ENCODE measurements around the gene PODN. TPM values are rescaled to one million over a fixed set of nuclear protein-coding genes. Genes with fewer than 3 reads are reported as not detected.

The PODN gene
- 10 to 100 TPM; 28.6 to 84.9 TPM for total RNA-seq
- long read RNA-seq, transcript PODN-201 (11 exons, 3,010 nt) = major isoform, 5 of 14 reads
- long read RNA-seq, partial matches to known transcripts = 5 of 14 reads
- long read RNA-seq, other reads (novel, unspliced or antisense) = 4 of 14 reads

- DNase-seq (peak; percentile 56), ATAC-seq (peak; percentile 49 to 65)
- intact Hi-C loops (cut with DNase I) = no loop called here
Measured at GRCh38 chr1:53061859-53062707, at the start of gene PODN. Gene PODN (plus strand): TSS chr1:53062213. CDS start chr1:53069856, 7,643 bp downstream.

- DNase-seq (peak; percentile 73), ATAC-seq (peak; percentile 97 to 99)
- intact Hi-C loops (cut with DNase I) = no loop called here
Measured at GRCh38 chr1:53014791-53015507, 47.1 kb upstream of the PODN start.

- intact Hi-C loops (cut with DNase I) = no loop called here
- DNase-seq = no peak
- no peak for ATAC-seq
Measured at GRCh38 chr1:53015508-53015860, 46.5 kb upstream of the PODN start.

GRCh38 chr1:53016705-53017104, 45.3 kb upstream of the PODN start:
- no peak for ATAC-seq

GRCh38 chr1:53020588-53020987, 41.4 kb upstream of the PODN start:
- no peak for DNase-seq

More at GRCh38 chr1:53016705-53017104, 45.3 kb upstream of the PODN start:
- intact Hi-C loops (cut with DNase I) = no loop called here
- no peak for DNase-seq

GRCh38 chr1:53022179-53022578, 39.8 kb upstream of the PODN start:
- DNase-seq (no peak), ATAC-seq (no peak)
- intact Hi-C loops (cut with DNase I) = no loop called here

More at GRCh38 chr1:53020588-53020987, 41.4 kb upstream of the PODN start:
- no peak for ATAC-seq
- intact Hi-C loops (cut with DNase I) = no loop called here

- ATAC-seq (no peak), DNase-seq (no peak)
- intact Hi-C loops (cut with DNase I) = no loop called here
Measured at GRCh38 chr1:53023546-53023945, 38.5 kb upstream of the PODN start.

- ATAC-seq (no peak), DNase-seq (no peak)
- intact Hi-C loops (cut with DNase I) = loop anchor here in 1 of 2 donors (2.0 kb wide), 1 partner anchor 25 kb away; no protein-coding TSS in a partner anchor
Measured at GRCh38 chr1:53024117-53024516, 37.9 kb upstream of the PODN start.

- DNase-seq (peak; percentile 69), ATAC-seq (peak; percentile 94)
- intact Hi-C loops (cut with DNase I) = loop anchor here in 1 of 2 donors (2.0 kb wide), 1 partner anchor 24 kb away; no protein-coding TSS in a partner anchor
Measured at GRCh38 chr1:53025034-53025768, 36.8 kb upstream of the PODN start.

- intact Hi-C loops (cut with DNase I) = loop anchor here in 1 of 2 donors (2.0 kb wide), 1 partner anchor 23 kb away; no protein-coding TSS in a partner anchor
- no peak for DNase-seq
- peak; percentile 21 to 27 for ATAC-seq
Measured at GRCh38 chr1:53025769-53026112, 36.3 kb upstream of the PODN start.

- intact Hi-C loops (cut with DNase I) = no loop called here
- ATAC-seq (no peak), DNase-seq (no peak)
Measured at GRCh38 chr1:53026254-53026653, 35.8 kb upstream of the PODN start.

GRCh38 chr1:53031732-53032131, 30.3 kb upstream of the PODN start:
- DNase-seq (no peak), ATAC-seq (no peak)
- intact Hi-C loops (cut with DNase I) = no loop called here

GRCh38 chr1:53037159-53037558, 24.9 kb upstream of the PODN start:
- intact Hi-C loops (cut with DNase I) = no loop called here
- DNase-seq (no peak), ATAC-seq (no peak)

- ATAC-seq = peak in 1 of 2 donors; percentile 44
- no peak for DNase-seq
- intact Hi-C loops (cut with DNase I) = no loop called here
Measured at GRCh38 chr1:53038566-53038965, 23.4 kb upstream of the PODN start.

- DNase-seq (no peak), ATAC-seq (no peak)
- intact Hi-C loops (cut with DNase I) = loop anchor here in 1 of 2 donors (10.0 kb wide), 1 partner anchor 118 kb away; the partner anchor contains the start of genes ECHDC2 and SCP2
Measured at GRCh38 chr1:53043271-53043670, 18.7 kb upstream of the PODN start.

GRCh38 chr1:53044926-53045325, 17.1 kb upstream of the PODN start:
- no peak for ATAC-seq
- intact Hi-C loops (cut with DNase I) = loop anchor here in 1 of 2 donors (10.0 kb wide), 1 partner anchor 120 kb away; the partner anchor contains the start of genes ECHDC2 and SCP2
- DNase-seq = no peak

GRCh38 chr1:53046930-53047329, 15.1 kb upstream of the PODN start:
- ATAC-seq = peak; percentile 64 to 70
- peak; percentile 46 for DNase-seq
- intact Hi-C loops (cut with DNase I) = loop anchor here in 1 of 2 donors (10.0 kb wide), 1 partner anchor 122 kb away; the partner anchor contains the start of genes ECHDC2 and SCP2

- ATAC-seq (peak in 1 of 2 donors; percentile 73), DNase-seq (no peak)
- intact Hi-C loops (cut with DNase I) = loop anchor here in 1 of 2 donors (2.0 to 10.0 kb wide), 2 partner anchors 23 to 123 kb away; partner anchors contain the start of genes ECHDC2 and SCP2
Measured at GRCh38 chr1:53047737-53048736, 14.0 kb upstream of the PODN start.

Measured in left cardiac atrium (tissue), 4 donors.